Heart left ventricle (tissue), 16 donors: ENCODE measurements around the gene HSBP1L1. TPM values are rescaled to one million over a fixed set of nuclear protein-coding genes. Genes with fewer than 3 reads are reported as not detected.

Experiments
- ATAC-seq, 4 donors: fragments of 200-7000 bp; cut with Tn5 transposase; one replicate each; pipeline ENCODE4 v1.9.1; 2020 to 2022; ENCODE audit warnings: moderate library complexity in 4 of 4, mild to moderate bottlenecking in 3 of 4, moderate number of reproducible peaks in 1 of 4
- DNase-seq, 5 donors: peaks; one replicate each; pipeline ENCODE4 v3.0.0-alpha.2; 2020
- H3K27ac ChIP-seq, 12 donors: fragments of 200-600 bp; sonication (generic) in 4 of 12; one replicate each; pipeline versions ENCODE4 v1.5.0 to v1.8.0; 2016 to 2022; ENCODE audit warnings: mild to moderate bottlenecking in 2 of 12
- H3K27me3 ChIP-seq, 9 donors: fragments of 200-600 bp; sonication (generic) in 2 of 9; one replicate each; pipeline versions ENCODE4 v1.5.1 to v1.8.0; 2016 to 2022; ENCODE audit warnings: mild to moderate bottlenecking in 3 of 9
- H3K36me3 ChIP-seq, 9 donors: fragments of 200-600 bp; sonication (generic) in 2 of 9; one replicate each; pipeline versions ENCODE4 v1.5.0 to v1.8.0; 2018 to 2022; ENCODE audit warnings: mild to moderate bottlenecking in 2 of 9
- H3K4me1 ChIP-seq, 12 donors: fragments of 200-600 bp; sonication (generic) in 4 of 12; one replicate each; pipeline versions ENCODE4 v1.5.0 to v1.8.0; 2016 to 2022; ENCODE audit warnings: mild to moderate bottlenecking in 3 of 12
- H3K4me3 ChIP-seq, 12 donors: fragments of 200-600 bp; sonication (generic) in 4 of 12; one replicate each; pipeline versions ENCODE4 v1.5.0 to v1.8.0; 2017 to 2022; ENCODE audit warnings: mild to moderate bottlenecking in 9 of 12, moderate library complexity in 4 of 12
- H3K9me3 ChIP-seq, 12 donors: fragments of 200-600 bp; sonication (generic) in 4 of 12; one replicate each; pipeline versions ENCODE4 v1.5.0 to v1.8.0; 2016 to 2022; ENCODE audit warnings: mild to moderate bottlenecking in 1 of 12
- CTCF ChIP-seq, 12 donors: fragments of 200-600 bp; sonication (generic) in 4 of 12; IDR thresholded peaks; one replicate each; pipeline versions ENCODE4 v1.5.0 to v1.8.0; 2018 to 2022; ENCODE audit warnings: antibody characterized with exemption in 12 of 12, mild to moderate bottlenecking in 5 of 12
- POLR2A ChIP-seq, 2 donors: fragments of 450-650 bp; IDR thresholded peaks; one replicate each; pipeline ENCODE4 v1.6.1; 2017; ENCODE audit warnings: antibody characterized with exemption in 2 of 2, mild to moderate bottlenecking in 2 of 2, moderate library complexity in 2 of 2
- WGBS, 4 donors: extraction: QIAGEN DNeasy Blood & Tissue Kit in 2 of 4; methylation state at CpG; one replicate each; pipeline versions ENCODE4 v1.1.5 to v1.1.7; 2013 to 2018; 5-methylcytosine and 5-hydroxymethylcytosine counted together
- intact Hi-C, 10 donors: fragments of 100-400 bp; cut with DNase I; formaldehyde crosslinking; loops; one replicate each; pipeline versions ENCODE4 v1.11.1 to v1.14.2; 2022
- polyA plus RNA-seq, 2 donors: library from polyadenylated mRNA; stranded (reverse); fragments of 200-250 nt; gene quantifications; one replicate each; pipeline ENCODE4 v1.2.3, GENCODE V29; 2013
- total RNA-seq, 9 donors: library from RNA; depleted of rRNA in 2 of 9; stranded (reverse); fragments of >200 nt in 2 of 9; fragmentation: NEBNext Ultra II Directional in 3 of 9; extraction: Animal tissue kit (Norgen Biotek cat#: 25700) in 3 of 9; gene quantifications; one replicate each; pipeline versions ENCODE4 v1.1.0 to v1.2.4, GENCODE V29; 2016 to 2023
- donor health status: ischemic (EF 13 %, LVEDD 7.1; RV severe dilation, severe dysfunction).
- donor health status: healthy with polysubstance abuse.
- donor health status: DM: no; HTN: yes; CAD: no.
- donor health status: DM: no; HTN: no; CAD: no.
- donor health status: ischemic (EF 25% LVEDD 6.9; RV normal size, moderate dysfunction).
- donor health status: ischemic (EF 25% LVEDD 5.7; RV mildly dilated, moderate dysfunction).
- donor health status: healthy.
- donor health status: DM: yes; HTN: yes; CAD: no.
- donor health status: ischemic (EF 35%, LVEDD 5.7; RV mildly dilated, moderate dysfunction).
- donor health status: nonischemic (EF 11% LVEDD 7.7; RV severe dilation, severe dysfunction).
- donor health status: DM: yes; HTN: yes; CAD: no.
- donor health status: PGD.
- donor health status: ischemic (EF 29% LVEDD 5.4; RV normal size, mild dysfunction).
- donor health status: nonischemic (EF 23%, LVEDD 6.1; RV moderate dilation, normal function).

The HSBP1L1 gene
- total and polyA plus RNA-seq, 11 donors, result 3.6 to 27.5 (median 7.1) TPM

GRCh38 chr18:79941473-79942119 lies 22.8 kb upstream of the HSBP1L1 start:
- 87 to 89% (median 88%) methylated on average over 15 to 16 of the region's 16 CpGs for WGBS, 4 donors
- ATAC-seq (no peak), DNase-seq (peak in 1 of 5 donors; percentile 19)
- intact Hi-C loops, result loop anchor here in 2 of 10 donors (10.0 kb wide), 2 partner anchors 57 to 547 kb away; partner anchors contain the start of gene NFATC1 (in 1 of the 2)
- Histone ChIP-seq H3K27me3 (no peaks in the 10 kb centered on the region), H3K4me1 (peaks cover 0 to 52% (median 27%) of the 10 kb centered on the region in 12 donors), H3K4me3 (no peak overlapping the region), H3K27ac (no peak overlapping the region), H3K9me3 (no peaks in the 10 kb centered on the region), H3K36me3 (peaks cover 0 to 66% (median 34%) of the 10 kb centered on the region in 9 donors)
- TF ChIP-seq CTCF (IDR thresholded peaks at IDR 0.05) (no peak), POLR2A (IDR thresholded peaks at IDR 0.05) (no peak)

GRCh38 chr18:79942211-79942610 lies 22.2 kb upstream of the HSBP1L1 start:
- Histone ChIP-seq H3K27me3 (no peaks in the 10 kb centered on the region), H3K36me3 (peaks cover 0 to 72% (median 34%) of the 10 kb centered on the region in 9 donors), H3K9me3 (no peaks in the 10 kb centered on the region), H3K4me1 (peaks cover 0 to 58% (median 31%) of the 10 kb centered on the region in 12 donors), H3K27ac (peak overlapping the region in 1 of 12 donors; percentile 24), H3K4me3 (no peak overlapping the region)
- ATAC-seq, result no peak
- no peak for DNase-seq
- intact Hi-C loops, result loop anchor here in 2 of 10 donors (10.0 kb wide), 2 partner anchors 57 to 547 kb away; partner anchors contain the start of gene NFATC1 (in 1 of the 2)
- 73 to 82% (median 79%) methylated on average over 7 of the region's 7 CpGs for WGBS, 4 donors
- TF ChIP-seq POLR2A (IDR thresholded peaks at IDR 0.05) (no peak), CTCF (IDR thresholded peaks at IDR 0.05) (no peak)

GRCh38 chr18:79942786-79943607 lies 21.4 kb upstream of the HSBP1L1 start:
- ATAC-seq (peak in 1 of 4 donors; percentile 21), DNase-seq (peak in 1 of 5 donors; percentile 37)
- intact Hi-C loops, result loop anchor here in 2 of 10 donors (10.0 kb wide), 2 partner anchors 58 to 548 kb away; partner anchors contain the start of gene NFATC1 (in 1 of the 2)
- 69 to 79% (median 75%) methylated on average over 19 to 31 of the region's 31 CpGs for WGBS, 4 donors
- no peak overlapping the region for H3K27ac ChIP-seq
- TF ChIP-seq CTCF (IDR thresholded peaks at IDR 0.05) (no peak), POLR2A (IDR thresholded peaks at IDR 0.05) (no peak)
- no peaks in the 10 kb centered on the region for H3K9me3 ChIP-seq
- H3K36me3 ChIP-seq, result peaks cover 0 to 65% (median 34%) of the 10 kb centered on the region in 9 donors
- peaks cover 0 to 66% (median 35%) of the 10 kb centered on the region in 12 donors for H3K4me1 ChIP-seq
- H3K27me3 ChIP-seq, result no peaks in the 10 kb centered on the region
- no peak overlapping the region for H3K4me3 ChIP-seq
